ENCODE data around the gene ENOX1.

Gene ENOX1

DNA sequence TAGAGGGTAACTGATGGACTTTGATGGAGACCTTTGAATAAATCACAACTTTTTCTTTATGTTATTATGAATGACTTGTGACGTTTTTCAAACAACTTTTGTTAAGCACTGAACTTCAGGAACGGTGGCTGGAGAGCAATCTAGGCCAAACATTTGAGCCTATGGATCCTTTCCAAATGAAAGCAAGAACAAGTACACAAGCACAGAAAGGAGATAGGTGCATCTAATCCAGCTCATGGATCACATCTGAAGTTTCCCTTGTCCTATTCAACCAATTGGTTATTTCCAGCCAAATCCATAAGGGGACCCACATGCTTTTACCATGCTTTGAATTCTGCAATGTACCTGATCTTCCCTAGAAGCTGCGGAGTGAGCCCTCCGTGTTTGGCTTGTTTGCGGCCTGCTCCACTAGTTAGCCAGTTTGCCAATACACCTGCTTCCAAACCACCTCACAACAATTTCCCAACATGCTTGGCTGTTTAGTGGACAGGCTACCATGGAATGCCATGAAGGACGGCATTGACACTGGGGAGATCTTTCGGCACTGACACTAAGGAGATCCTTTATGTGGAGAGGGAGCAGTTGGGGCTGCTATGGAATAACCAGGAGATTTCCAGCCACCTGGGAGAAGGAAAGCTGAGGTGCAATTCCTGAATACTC, 447.5 kb downstream of the ENOX1 start:
- DNase-seq: no peak

DNA sequence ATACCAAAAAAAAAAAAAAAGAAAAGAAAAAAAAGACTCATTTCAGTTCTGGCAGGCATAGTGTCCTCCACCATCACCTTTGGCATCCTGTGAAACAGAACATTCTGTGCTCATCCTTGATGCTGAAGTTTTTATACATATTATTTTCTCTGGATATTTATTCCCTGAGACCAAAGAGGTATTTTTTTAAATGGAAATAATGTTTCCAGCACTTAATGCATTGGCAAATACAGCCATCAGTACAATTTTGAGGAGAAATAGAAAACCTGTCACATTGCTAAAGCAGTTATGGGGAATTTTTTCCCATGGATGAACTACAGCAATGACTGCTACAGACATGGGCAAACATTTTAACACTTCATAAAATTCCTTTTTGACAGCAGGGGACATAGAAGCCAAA, 451.0 kb downstream of the ENOX1 start:
- no peak for DNase-seq

DNA sequence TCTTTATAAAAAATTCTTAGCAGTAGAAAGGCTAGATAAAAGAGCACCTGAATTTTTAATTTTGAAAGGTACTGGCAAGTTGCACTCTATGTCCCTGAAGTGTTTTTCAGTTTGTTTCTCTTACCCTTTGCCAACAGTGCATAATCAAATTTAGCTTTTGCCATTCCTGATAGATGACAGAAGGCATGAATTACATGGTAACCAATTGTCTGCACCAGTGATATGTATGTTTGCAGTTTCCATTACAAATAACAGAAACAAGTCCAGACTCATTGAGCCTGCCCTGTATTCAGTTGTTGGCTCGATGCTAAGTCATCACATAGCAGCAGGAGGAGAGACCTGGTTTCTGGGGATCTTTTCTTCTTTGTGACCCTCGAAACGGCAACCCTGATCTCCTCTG, 453.6 kb downstream of the ENOX1 start:
- DNase-seq: no peak

DNA sequence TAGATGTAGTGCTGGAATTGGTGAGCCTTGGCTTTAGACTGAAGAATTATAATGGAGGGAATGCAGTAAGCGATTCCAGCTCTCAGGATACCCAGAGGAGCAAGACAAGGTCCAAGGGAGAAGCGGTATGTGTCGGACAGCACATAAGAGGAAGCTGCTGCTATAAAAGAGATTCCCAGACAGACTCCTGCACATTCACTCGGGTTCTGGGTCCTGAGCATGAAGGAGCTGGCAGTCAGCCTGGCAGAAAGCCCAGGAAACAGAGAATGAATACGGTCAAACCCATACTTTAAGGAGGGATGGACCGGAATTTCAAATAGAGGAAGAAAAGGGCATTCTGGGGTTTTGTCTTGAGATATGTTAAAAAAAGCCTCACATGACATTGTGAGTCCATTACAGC, 455.1 kb downstream of the ENOX1 start:
- DNase-seq: no peak

DNA sequence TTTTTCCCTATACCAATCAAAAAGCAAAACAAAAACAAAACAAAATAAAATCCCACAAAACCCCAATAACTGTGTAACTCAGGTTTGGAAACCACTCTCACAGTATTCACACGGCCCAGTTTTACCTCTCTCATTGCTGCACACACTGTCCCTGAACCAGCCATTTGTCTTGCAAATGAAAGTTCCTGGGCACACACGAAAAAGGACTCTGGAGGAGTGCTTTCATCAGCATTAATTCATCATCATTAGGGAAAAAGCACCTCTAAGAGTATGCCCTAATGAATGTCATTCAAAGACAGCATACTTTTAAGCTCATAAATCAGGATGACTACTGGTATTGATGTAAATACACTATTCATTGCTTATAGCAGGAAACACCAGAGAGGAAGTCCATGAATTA, 457.1 kb downstream of the ENOX1 start:
- DNase-seq: no peak

DNA sequence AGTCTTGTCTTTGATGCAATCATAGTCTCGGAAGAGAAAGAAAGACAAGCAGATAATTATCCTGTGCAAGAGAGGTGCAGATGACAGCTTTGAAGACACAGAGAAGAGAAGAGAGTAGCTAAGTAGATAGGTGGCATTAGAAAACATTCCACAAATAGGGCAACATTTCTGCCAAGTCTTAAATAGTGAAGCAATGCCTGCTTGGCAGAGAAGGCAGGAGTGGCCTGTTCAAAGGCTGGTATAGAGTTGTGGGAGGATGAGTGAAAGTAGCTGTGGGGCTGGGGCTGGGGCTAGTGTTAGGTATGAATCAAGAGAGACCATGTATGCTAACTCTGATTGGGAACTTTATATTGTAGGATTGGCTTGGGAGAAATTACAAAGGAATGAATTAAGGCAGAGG, 457.9 kb downstream of the ENOX1 start:
- DNase-seq: no peak

DNA sequence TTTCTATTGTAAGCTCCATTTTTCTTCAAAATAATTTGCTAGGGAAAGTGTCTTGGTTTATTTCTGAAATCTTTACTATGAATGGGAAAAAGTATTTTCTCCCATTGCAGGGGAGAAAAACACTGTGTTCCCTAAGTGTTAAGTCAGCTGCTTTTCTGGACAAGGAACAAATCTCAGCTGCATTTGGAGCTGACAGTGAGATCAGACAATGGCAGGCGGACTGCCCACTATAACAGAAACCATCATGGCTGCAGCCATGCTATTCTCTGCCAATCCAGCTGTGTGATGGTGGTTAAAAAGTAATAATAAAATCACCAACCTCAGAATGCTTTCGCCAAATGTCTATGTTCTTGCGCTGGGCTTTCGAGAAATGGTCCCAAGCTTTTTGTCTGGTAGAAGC, 460.7 kb downstream of the ENOX1 start:
- no peak for DNase-seq

DNA sequence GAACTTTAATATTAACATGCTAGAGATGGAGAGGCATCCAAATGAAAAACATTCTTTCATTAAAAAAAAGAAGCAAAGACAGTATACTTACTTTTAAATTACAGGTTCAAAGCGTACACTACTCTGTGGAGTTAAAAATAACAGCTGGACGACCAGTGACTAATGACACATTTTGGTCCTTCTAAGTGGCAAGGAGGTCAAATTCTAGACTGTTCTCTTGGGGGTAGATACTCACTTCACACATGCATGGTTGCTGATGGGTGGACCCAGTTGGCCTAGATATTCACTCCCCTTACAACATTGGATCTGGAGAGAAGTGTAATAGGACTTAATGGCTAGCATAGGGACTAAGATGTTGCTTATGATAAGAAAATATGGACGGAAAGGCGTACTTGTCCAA, 461.1 kb downstream of the ENOX1 start:
- DNase-seq: no peak

DNA sequence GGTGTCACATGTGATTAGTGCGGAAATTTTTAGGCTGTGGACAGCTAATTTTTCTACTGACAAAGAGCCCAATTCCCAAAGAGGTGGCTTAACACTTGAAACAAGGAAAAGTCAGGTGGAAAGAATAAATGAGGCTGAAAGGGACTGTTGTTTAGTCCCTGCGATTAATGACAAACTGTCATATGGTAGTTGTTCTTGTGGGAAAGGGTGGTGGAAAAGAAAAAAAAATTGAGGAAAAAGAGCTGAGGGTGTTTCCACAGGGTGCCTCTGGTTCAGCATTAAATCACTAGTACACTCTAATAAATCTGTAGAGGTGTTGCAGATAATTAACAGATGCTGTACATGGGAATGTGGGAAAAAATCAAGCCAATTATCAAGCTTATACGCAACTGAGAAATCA, 462.6 kb downstream of the ENOX1 start:
- no peak for DNase-seq

DNA sequence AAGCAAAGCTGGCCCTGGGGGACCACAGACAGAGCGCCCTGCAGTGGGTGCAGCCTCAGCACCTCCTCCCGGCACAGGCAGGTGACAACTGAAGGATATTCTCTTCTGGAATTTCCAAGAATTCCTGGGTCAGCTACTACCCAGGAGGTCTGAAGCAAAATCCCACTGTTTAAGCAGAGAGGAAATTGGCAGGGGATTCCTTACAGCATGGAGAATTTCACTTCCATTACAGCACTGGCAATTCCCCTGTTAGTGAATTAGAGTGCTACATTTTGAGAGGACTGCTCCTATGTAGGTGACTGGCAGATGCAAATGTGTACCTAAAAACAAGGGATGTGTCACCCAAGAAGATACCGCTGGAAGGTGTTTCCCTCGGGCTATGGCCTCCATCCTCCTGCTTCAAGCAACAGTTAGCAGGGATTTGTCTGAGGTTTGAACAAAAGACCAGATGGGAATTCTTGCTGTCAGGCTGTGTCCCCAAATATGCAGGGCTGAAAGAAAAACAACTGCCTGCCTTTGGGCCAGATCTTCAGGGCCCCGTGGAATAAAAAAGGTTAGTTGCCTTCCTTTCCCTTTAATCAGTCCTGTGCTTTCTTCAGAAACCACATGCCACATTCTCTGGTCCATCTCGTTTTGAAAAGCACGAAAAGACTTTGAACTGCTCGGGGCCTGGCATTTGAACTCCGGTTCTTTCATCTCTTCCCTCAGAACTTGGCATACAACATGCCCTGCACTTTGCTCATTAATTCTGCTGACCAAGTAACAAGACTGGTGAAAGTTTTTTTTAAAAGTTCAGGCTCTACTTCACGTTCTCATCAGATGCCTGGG, 466.9 kb downstream of the ENOX1 start:
- DNase-seq: no peak

DNA sequence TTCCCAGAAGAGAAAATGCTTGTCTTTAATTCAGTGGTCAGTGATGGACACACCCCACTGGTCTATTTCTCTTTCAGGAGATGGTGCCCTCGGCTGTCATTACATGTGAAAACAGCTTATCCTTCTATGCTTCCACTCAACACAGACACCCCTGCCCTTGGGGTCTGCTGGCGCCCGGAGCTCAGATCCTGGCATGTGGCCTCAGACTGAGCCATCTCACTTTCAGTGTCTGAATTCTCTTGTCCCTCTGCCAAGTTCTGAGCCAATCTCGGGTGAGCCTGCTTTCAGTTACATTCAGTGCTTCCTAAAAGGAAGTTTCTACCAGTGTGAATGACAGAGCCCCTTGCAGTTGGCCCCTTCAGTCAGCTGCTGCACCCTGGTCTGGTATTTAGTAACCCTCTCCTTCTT, 469.8 kb downstream of the ENOX1 start:
- DNase-seq: no peak

DNA sequence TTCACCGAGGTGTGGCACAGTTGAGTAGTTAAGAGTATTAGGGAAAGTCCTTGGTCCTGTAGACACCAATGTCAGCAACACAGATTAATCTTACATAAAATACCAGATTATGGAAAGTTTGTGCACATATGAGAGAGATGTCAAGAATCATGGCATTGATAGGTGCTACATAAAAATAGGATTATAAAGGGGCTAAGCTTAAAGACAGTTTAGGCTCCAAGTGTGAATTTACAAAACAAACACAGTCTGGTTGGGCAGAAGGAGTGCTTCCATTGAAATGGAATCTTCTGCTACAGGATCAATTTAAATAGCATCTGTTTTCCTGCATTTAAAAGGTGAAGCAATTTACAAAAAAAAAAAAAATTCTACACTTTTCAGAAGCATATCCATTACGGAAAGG, 470.5 kb downstream of the ENOX1 start:
- no peak for DNase-seq

DNA sequence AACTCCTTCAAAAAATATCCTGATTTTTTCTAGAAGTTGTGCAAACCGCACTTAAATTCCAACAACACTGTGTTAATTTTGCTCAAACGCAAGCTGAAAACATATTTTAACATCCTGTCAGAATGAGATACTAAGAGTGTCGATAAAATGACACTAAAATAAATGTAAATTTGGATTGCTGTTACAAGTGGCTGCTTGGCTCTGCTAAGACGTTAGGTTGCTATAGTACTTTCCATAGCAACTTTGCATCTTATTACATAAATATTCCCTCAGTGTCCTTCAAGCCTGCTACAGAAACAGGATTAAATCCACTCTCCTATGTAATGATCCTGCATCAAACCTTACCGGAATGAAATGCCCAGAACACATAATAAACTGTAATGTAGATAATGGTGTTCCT, 471.2 kb downstream of the ENOX1 start:
- no peak for DNase-seq

DNA sequence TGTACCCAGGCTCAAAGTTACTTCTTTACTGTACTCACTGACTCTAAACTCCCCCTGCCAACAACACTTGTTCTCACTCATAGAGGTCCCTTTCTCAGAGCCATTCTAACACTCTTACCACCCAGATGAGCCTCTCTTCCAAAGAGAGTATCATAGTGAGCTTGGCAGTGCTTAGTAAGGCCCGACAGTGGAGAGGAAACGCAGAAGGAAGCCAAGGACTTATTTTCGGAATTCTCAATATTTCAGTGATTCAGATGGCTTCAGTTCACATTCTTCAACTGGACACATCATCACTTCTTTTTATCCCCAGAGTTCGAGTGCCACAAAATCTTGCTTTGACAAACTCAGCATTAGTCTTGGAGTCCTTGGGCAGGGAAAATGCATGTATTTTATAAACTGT, 477.5 kb downstream of the ENOX1 start:
- DNase-seq: no peak

DNA sequence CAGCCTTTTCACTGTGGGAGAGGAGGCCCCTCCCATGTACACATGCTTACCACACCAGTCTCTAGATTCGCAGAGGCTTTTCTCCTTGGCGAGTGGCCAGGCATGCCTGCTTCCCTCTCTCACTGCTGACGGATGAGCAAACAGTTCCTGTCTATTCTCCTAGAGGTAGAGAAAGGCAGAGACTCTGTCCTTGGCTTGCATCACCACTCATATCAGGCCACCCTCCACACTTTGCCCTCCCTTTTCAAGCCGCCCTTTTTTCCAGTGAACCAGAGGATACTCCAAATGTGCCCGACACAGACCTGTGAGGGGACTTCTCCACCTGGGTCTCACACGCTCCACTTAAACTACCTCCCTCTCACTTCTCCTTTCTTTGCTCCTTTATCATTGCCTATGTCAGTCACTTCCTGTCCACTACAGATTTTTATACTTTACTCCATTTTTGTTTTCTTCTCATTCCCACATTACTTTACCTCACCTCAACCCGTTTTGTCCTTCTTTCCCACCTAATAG, 478.8 kb downstream of the ENOX1 start:
- DNase-seq: no peak

DNA sequence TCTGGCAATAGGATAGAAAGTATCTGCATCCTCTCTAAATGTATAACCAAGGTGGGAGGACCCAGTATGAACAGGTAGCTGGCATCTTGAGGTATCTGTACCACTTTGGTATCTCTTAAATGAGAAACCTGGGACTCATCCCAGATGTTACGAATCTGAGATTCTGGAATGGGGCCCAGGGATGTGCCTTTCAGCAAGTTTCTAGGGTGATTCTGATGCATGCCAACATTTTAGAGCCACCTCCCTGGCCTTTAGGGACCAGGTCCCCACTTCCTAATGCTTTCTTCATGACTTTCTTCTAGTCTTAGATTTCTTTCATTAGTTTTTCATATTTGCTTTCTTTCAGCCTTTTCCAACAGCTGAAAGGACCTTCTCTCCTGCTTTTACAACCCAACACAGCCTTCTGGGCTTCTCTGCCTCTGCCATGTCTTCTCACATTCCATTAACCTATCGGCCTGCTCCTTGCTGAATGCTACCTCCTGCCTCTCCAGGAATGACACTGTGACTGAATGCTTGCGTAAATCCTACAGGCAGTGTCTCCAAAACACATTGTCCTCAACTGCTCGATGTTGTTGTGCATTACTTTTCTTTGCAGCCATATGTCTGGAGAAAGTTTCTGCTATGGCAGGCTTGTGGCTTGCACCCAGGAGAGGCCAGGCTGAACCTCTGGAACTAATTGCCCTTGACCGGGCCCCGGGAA, 479.4 kb downstream of the ENOX1 start:
- DNase-seq: no peak

DNA sequence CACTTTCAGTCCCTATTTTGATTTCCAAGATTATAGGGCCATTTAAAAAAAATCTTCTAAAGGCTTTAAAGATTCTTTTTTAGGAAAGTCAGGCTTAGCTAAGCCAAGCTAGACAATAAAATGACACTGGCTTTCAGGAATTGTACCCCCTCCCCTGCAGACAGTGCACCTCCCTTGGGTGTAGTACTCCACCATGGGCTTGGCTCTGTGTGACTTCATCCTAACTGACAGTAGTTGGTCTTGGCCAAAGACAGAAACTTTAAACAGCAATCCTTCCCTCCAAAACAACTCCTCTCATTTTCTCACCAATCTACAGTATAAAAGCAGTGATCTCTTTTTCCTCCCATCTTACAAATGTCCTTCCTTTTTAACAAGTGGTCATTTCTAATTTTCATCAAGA, 480.4 kb downstream of the ENOX1 start:
- no peak for DNase-seq

DNA sequence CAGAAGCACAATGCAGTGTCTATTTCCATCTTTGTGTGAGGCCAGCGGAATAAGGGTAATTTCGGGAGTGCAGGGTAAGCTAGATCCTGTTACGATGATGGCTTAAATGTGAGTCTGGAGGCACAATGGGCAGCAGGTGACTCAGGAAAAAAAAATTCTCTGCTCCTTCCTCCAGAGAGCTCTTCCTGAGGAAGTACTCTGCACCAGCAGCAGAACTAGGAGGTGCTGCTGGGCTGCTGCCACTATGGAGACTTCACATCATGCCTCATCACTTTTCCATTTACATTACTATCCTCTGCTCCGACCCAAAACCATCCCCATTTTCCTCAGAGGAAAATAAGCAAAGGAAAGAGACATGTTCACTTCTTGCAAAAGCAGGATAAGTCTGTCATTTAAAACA, 481.4 kb downstream of the ENOX1 start:
- DNase-seq: no peak

DNA sequence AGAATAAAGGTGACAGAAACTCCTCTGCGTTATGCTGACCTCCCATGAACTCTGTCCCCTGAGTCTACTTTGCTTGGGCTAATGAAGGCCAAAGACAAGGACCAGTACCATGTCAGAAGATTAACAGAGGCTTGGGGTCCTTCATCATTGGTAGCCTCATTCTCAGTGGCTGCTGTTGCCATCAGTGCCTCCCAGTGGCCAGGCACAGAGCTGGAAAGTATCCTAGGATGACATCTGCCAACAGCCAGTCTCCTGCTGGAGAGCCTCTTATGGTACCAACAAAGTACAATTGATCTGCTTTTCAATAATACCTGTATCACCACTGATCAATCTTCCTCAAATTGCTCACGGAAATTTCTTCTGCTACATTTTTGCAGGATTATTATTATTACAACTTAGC, 481.8 kb downstream of the ENOX1 start:
- DNase-seq: no peak

DNA sequence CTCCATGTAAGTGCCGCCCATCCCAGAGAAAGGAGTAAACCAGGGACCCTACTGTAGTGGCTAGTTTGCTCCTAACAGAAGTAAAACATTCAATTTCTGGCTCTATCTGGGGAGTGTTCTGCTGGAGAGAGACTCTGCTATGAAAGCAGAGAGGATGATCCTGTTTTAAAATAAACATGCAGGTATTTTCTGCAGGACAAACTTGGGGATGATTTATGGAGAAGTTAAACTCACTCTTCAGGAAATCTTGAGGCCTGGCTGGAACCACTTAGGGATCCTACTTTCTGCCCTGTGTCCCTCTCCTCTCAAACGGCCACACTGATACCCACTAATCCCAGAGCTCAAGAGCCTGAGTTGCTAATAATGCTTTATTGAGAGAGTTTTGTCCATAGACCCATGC, 482.3 kb downstream of the ENOX1 start:
- DNase-seq: no peak

DNA sequence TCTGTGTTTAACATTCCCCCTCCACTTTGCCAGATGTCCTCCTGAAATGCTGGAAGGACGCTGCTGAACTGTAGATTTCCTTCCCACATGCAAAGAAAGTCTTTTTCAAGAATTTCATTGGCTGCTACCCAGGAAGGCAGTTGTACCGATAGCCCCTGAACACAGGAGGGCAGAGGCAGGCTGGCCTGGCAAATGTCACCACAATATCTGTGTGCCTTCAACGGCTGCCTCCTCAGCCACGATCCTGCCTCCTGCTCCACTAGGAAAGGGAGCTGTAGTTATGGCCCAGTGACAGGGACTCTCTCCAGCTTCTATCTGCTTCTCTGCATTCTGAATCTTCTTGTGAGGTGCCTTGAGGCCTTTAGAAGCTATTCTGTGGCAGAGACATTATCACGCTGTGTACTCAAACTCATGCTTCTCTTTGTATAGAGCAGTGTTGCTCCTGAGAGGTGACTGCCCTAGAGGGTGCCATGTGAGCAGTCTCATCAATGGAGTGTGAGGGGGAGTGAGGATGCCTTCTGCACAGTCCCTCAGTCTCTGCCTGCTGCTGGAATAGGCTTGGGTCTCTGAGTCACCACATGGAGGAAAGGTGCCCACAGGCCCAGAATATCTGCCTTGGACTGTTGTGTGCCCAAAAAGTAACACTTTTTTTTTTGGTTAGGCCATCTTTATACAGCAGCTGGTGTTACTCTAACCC, 483.6 kb downstream of the ENOX1 start:
- no peak for DNase-seq

DNA sequence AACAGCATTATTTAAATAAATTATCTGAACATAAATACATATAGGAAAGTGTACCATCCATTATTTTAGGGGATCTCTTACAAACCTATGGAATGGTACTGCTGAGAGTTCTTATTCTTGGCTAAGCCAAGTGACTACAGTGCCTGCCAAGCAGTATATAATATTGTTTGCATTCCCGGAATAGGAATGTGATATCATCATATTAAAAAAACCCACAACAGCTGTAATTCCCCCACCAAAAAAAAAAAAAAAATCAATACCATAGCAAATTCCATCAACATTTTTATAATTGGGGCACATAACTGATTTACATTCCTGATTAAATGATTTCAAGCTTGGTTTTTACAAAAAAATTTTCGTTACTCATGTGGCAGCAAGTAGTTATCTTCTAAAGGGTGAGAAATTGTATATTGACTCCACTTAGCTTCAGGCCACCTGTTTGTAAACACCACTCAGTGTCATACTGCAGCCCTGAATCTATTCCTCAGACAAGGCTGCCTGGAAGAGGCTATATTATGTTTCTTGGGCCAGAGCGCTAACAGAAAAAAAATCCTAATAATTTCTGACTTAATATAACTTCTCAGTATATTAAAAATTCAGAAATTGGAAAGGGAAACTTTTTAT, 485.3 kb downstream of the ENOX1 start:
- DNase-seq: no peak

DNA sequence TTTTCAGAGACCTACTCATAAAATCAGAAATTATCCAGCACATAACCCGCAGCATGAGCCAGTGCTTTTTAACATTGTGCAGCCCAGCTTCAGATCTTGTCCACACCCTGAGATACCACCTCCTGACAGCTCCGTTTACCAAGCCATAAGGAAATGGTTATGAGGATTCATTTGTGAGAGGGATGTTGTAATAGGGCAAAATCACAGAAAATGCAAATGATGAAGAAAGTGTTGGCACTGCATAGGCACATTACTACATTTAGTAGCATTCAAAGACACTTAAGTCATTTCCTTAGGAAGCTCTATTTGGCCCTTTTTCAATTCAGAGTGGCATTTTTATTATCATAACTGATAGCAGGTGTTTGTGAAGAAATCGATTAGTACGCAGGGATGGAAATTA, 485.9 kb downstream of the ENOX1 start:
- DNase-seq: no peak
